Neutrophil (primary cell): Measurements from ENCODE around the gene CWH43.

Source experiments
- H3K27ac ChIP-seq: fragments of 200-600 bp; sonication (generic); 2 replicates; pipeline ENCODE4 v1.5.1; 2016; ENCODE audit warnings: mild to moderate bottlenecking, moderate library complexity
- H3K27me3 ChIP-seq: fragments of 200-600 bp; sonication (generic); 2 replicates; pipeline ENCODE4 v1.6.0; 2016; ENCODE audit warnings: mild to moderate bottlenecking
- H3K36me3 ChIP-seq: fragments of 200-600 bp; sonication (generic); 2 replicates; pipeline ENCODE4 v1.5.1; 2017
- H3K4me1 ChIP-seq, 2 experiments: fragments of 200-600 bp in 1 of 2; sonication (generic) in 1 of 2; 1 replicate in 1 of 2; 2 replicates in 1 of 2; pipeline versions ENCODE4 v1.5.1 to v1.6.1; 2013 to 2016; ENCODE audit warnings: low read depth in 1 of 2, low read length in 1 of 2, mild to moderate bottlenecking in 1 of 2, moderate library complexity in 1 of 2; ENCODE audit not compliant: control insufficient read depth in 1 of 2, insufficient read depth in 1 of 2
- H3K4me3 ChIP-seq, 2 experiments: fragments of 200-600 bp in 1 of 2; sonication (generic) in 1 of 2; 1 replicate in 1 of 2; 2 replicates in 1 of 2; pipeline ENCODE4 v1.5.1; 2013 to 2016; ENCODE audit warnings: low read depth in 1 of 2, low read length in 1 of 2, mild to moderate bottlenecking in 1 of 2, moderate library complexity in 1 of 2
- H3K9me3 ChIP-seq: fragments of 200-600 bp; sonication (generic); 2 replicates; pipeline ENCODE4 v1.5.1; 2016
- CTCF ChIP-seq: fragments of 200-600 bp; sonication (generic); IDR thresholded peaks from 2 replicates; pipeline ENCODE4 v1.5.1; 2016; ENCODE audit warnings: antibody characterized with exemption

CWH43 gene

GRCh38 chr4:48986654-48987164, 634 bp downstream of the CWH43 start:
- Histone ChIP-seq H3K4me3 (no peak overlapping the region), H3K36me3 (no peaks in the 10 kb centered on the region), H3K4me1 (no peaks in the 10 kb centered on the region), H3K9me3 (no peaks in the 10 kb centered on the region), H3K27ac (no peak overlapping the region), H3K27me3 (peaks cover 59% of the 10 kb centered on the region)
- no peak for TF ChIP-seq CTCF

- no peak for TF ChIP-seq CTCF
- Histone ChIP-seq H3K36me3 (no peaks in the 10 kb centered on the region), H3K27ac (no peak overlapping the region)
Observed at GRCh38 chr4:48989461-48990203, 3.6 kb downstream of the CWH43 start.

GRCh38 chr4:48991357-48991756, 5.3 kb downstream of the CWH43 start:
- no peaks in the 10 kb centered on the region for H3K9me3 ChIP-seq
- H3K4me3 ChIP-seq: no peak overlapping the region
- no peaks in the 10 kb centered on the region for H3K4me1 ChIP-seq
- H3K36me3 ChIP-seq: no peaks in the 10 kb centered on the region
- peaks cover 32% of the 10 kb centered on the region for H3K27me3 ChIP-seq
- H3K27ac ChIP-seq: no peak overlapping the region
- TF ChIP-seq CTCF: no peak

More at GRCh38 chr4:48989461-48990203, 3.6 kb downstream of the CWH43 start:
- Histone ChIP-seq H3K4me3 (no peak overlapping the region), H3K27me3 (peaks cover 49% of the 10 kb centered on the region), H3K4me1 (no peaks in the 10 kb centered on the region), H3K9me3 (no peaks in the 10 kb centered on the region)

GRCh38 chr4:48997962-48998361, 11.9 kb downstream of the CWH43 start:
- Histone ChIP-seq H3K27ac (no peak overlapping the region), H3K36me3 (no peaks in the 10 kb centered on the region), H3K4me3 (no peak overlapping the region), H3K9me3 (no peaks in the 10 kb centered on the region), H3K27me3 (no peaks in the 10 kb centered on the region), H3K4me1 (no peaks in the 10 kb centered on the region)
- TF ChIP-seq CTCF: no peak

GRCh38 chr4:48998440-48998839, 12.4 kb downstream of the CWH43 start:
- H3K9me3 ChIP-seq: no peaks in the 10 kb centered on the region
- no peak overlapping the region for H3K4me3 ChIP-seq
- H3K4me1 ChIP-seq: no peaks in the 10 kb centered on the region
- no peaks in the 10 kb centered on the region for H3K36me3 ChIP-seq
- H3K27ac ChIP-seq: no peak overlapping the region
- no peaks in the 10 kb centered on the region for H3K27me3 ChIP-seq
- no peak for TF ChIP-seq CTCF
